PC-9 (cell line): Measurements from ENCODE around the gene WDR48. TPM values are rescaled to one million over a fixed set of nuclear protein-coding genes. Genes with fewer than 3 reads are reported as not detected.

ENCODE experiments used
- BruUV-seq: library from RNA; stranded (reverse); fragments of 400-500 nt; replicated peaks from 2 replicates; lab custom pipeline; 2021; lab: Mats Ljungman, UMichigan
- CTCF ChIA-PET: fragments of 300-600 bp; sonication (Branson Sonifier 250); formaldehyde crosslinking; loops from one replicate; lab custom pipeline; 2022; ENCODE audit warnings: antibody characterized with exemption; lab: Charles Lee
- POLR2A ChIA-PET: fragments of 300-600 bp; sonication (Branson Sonifier 250); formaldehyde crosslinking; loops from one replicate; lab custom pipeline; 2022; ENCODE audit warnings: antibody characterized with exemption; ENCODE audit not compliant: unreplicated experiment; lab: Charles Lee
- DNase-seq, 2 experiments: peaks; one replicate each; pipeline versions ENCODE4 v3.0.0 to v3.0.0-alpha.2; 2015 to 2022; ENCODE audit warnings: mixed read lengths in 1 of 2
- H2AFZ ChIP-seq: fragments of 200-600 bp; sonication (generic); 2 replicates; pipeline ENCODE4 v1.8.1; 2017; ENCODE audit warnings: antibody characterized with exemption
- H3F3A ChIP-seq: fragments of 200-600 bp; sonication (generic); 2 replicates; pipeline ENCODE4 v1.8.1; 2017; ENCODE audit warnings: antibody characterized with exemption, mild to moderate bottlenecking, low read depth; ENCODE audit not compliant: insufficient read depth
- H3K27ac ChIP-seq: fragments of 200-600 bp; sonication (generic); 2 replicates; pipeline ENCODE4 v1.6.1; 2016; ENCODE audit warnings: mixed run types
- H3K27me3 ChIP-seq: fragments of 200-600 bp; sonication (generic); 2 replicates; pipeline ENCODE4 v1.6.1; 2016; ENCODE audit warnings: low read depth, mixed run types; ENCODE audit not compliant: insufficient read depth
- H3K36me3 ChIP-seq: fragments of 200-600 bp; sonication (generic); 2 replicates; pipeline ENCODE4 v1.6.1; 2016; ENCODE audit warnings: low read depth, mixed run types
- H3K4me1 ChIP-seq: fragments of 200-600 bp; sonication (generic); replicated peaks from 2 replicates; pipeline ENCODE4 v1.6.1; 2016; ENCODE audit warnings: mixed run types; ENCODE audit not compliant: insufficient read depth
- H3K4me2 ChIP-seq: fragments of 200-600 bp; sonication (generic); 2 replicates; pipeline ENCODE4 v1.6.1; 2017; ENCODE audit warnings: mixed run types
- H3K4me3 ChIP-seq: fragments of 200-600 bp; sonication (generic); 2 replicates; pipeline ENCODE4 v1.6.1; 2016; ENCODE audit warnings: mixed run types
- H3K79me2 ChIP-seq: fragments of 200-600 bp; sonication (generic); 2 replicates; pipeline ENCODE4 v1.6.1; 2017; ENCODE audit warnings: low read depth, mixed run types
- H3K9me2 ChIP-seq: fragments of 200-600 bp; sonication (generic); 2 replicates; pipeline ENCODE4 v1.8.1; 2017; ENCODE audit warnings: mild to moderate bottlenecking; ENCODE audit not compliant: insufficient read depth
- H3K9me3 ChIP-seq: fragments of 200-600 bp; sonication (generic); 2 replicates; pipeline ENCODE4 v1.8.1; 2016; ENCODE audit warnings: low read depth; ENCODE audit not compliant: insufficient read depth
- H4K20me1 ChIP-seq: fragments of 200-600 bp; sonication (generic); 2 replicates; pipeline ENCODE4 v1.8.1; 2017; ENCODE audit not compliant: insufficient read depth
- EZH2 ChIP-seq: fragments of 200-600 bp; sonication (generic); IDR thresholded peaks from 2 replicates; pipeline ENCODE4 v1.8.0; 2017; ENCODE audit warnings: antibody characterized with exemption, low read depth
- intact Hi-C: fragments of 100-400 bp; cut with micrococcal nuclease; formaldehyde crosslinking; loops from one replicate; pipeline ENCODE4 v1.10.0; 2022; ENCODE audit not compliant: unreplicated experiment
- total RNA-seq: library from RNA; stranded (reverse); gene quantifications from 2 replicates; pipeline ENCODE4 v1.2.3, GENCODE V29; 2021
- TF ChIP-seq, protein P1 (sequence below): fragments of 200-600 bp; sonication (generic); conservative IDR thresholded peaks from 2 replicates; pipeline ENCODE4 v1.6.1; 2017; ENCODE audit warnings: mixed run types, antibody characterized with exemption, mild to moderate bottlenecking, moderate library complexity

WDR48 gene
- total RNA-seq, 1 experiment from 2014 or later = 31.2 TPM

DNA sequence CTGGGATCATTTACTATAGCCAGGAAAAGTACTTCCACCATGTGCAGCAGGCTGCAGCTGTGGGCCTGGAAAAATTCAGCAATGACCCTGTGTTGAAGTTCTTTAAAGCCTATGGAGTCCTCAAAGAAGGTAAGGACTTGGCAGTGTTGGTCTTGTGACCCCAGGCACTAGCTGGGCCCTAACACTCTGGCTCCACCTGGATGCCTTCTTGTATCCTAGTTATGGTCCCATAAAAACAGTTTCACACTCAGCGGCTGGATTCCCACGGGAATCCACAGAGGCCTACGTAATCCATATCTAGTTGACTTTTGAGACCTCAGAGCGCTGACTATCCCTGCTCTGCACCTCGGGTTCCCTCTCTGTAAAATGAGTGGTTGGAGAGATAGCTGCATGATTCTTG is 57.3 kb downstream of the WDR48 start:
- no peak overlapping the region for H3K27ac ChIP-seq
- H3K27me3 ChIP-seq = no peaks in the 10 kb centered on the region
- no peaks in the 10 kb centered on the region for H3K9me2 ChIP-seq
- H2AFZ ChIP-seq = no peak overlapping the region
- no peak for DNase-seq
- intact Hi-C loops = loop anchor here (5.0 kb wide), 1 partner anchor 73 kb away; no protein-coding TSS in a partner anchor
- H3K4me1 ChIP-seq = peaks cover 16% of the 10 kb centered on the region
- no peak overlapping the region for H3K4me3 ChIP-seq
- H3K36me3 ChIP-seq = no peaks in the 10 kb centered on the region
- ChIA-PET POLR2A (interaction anchor here (0.6 kb wide), 1 partner anchor 69 kb away, joined by 6 read pairs; no protein-coding TSS in a partner anchor), CTCF (no interaction called here)
- peaks cover 27% of the 10 kb centered on the region for H3K79me2 ChIP-seq
- no peaks in the 10 kb centered on the region for H3F3A ChIP-seq
- H3K4me2 ChIP-seq = no peak overlapping the region
- no peaks in the 10 kb centered on the region; the same call in 1 of the 2 replicates for H4K20me1 ChIP-seq
- no TSS peak for BruUV-seq
- TF ChIP-seq, protein P1, sequence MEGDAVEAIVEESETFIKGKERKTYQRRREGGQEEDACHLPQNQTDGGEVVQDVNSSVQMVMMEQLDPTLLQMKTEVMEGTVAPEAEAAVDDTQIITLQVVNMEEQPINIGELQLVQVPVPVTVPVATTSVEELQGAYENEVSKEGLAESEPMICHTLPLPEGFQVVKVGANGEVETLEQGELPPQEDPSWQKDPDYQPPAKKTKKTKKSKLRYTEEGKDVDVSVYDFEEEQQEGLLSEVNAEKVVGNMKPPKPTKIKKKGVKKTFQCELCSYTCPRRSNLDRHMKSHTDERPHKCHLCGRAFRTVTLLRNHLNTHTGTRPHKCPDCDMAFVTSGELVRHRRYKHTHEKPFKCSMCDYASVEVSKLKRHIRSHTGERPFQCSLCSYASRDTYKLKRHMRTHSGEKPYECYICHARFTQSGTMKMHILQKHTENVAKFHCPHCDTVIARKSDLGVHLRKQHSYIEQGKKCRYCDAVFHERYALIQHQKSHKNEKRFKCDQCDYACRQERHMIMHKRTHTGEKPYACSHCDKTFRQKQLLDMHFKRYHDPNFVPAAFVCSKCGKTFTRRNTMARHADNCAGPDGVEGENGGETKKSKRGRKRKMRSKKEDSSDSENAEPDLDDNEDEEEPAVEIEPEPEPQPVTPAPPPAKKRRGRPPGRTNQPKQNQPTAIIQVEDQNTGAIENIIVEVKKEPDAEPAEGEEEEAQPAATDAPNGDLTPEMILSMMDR = no peak
- no peak for TF ChIP-seq EZH2
- H3K9me3 ChIP-seq = no peaks in the 10 kb centered on the region

DNA sequence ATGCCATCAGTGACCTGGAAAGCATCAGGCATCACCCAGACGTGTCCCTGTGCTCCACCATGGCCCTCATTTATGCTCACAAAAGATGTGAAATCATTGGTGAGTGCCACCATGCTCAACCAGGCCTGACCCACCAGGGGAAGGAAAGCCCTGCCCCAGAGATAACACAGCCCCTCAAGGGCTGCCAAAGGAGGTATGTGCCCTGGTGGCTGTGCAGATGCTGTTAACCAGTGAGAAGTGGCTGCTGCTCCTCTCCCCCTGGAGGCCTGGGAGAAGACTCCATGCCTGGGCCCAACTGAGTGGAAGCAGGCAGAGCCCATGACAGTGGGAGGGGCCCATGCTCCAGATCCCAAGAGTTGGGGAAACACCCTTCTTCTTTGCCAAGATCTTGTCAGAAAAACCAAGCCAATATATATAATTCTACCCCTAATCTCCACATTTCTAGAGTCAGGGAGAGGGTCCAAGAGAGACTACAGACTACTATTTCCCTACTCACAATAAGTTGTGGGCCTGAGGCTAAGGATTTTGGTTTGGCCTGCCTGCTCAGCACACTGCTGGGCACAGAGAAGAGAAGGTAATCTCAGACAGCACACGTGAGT is 58.3 kb downstream of the WDR48 start:
- Histone ChIP-seq H3K27ac (no peak overlapping the region), H3K4me1 (peaks cover 15% of the 10 kb centered on the region), H3K27me3 (no peaks in the 10 kb centered on the region), H3K36me3 (no peaks in the 10 kb centered on the region), H4K20me1 (no peaks in the 10 kb centered on the region; the same call in 1 of the 2 replicates), H3F3A (no peaks in the 10 kb centered on the region), H3K4me2 (no peak overlapping the region), H3K79me2 (peaks cover 19% of the 10 kb centered on the region), H3K9me3 (no peaks in the 10 kb centered on the region), H3K4me3 (no peak overlapping the region), H2AFZ (no peak overlapping the region), H3K9me2 (no peaks in the 10 kb centered on the region)
- DNase-seq = no peak
- no peak for TF ChIP-seq EZH2
- TF ChIP-seq, protein P1 = no peak
- intact Hi-C loops = no loop called here
- ChIA-PET POLR2A (no interaction called here), CTCF (no interaction called here)
- no TSS peak for BruUV-seq

DNA sequence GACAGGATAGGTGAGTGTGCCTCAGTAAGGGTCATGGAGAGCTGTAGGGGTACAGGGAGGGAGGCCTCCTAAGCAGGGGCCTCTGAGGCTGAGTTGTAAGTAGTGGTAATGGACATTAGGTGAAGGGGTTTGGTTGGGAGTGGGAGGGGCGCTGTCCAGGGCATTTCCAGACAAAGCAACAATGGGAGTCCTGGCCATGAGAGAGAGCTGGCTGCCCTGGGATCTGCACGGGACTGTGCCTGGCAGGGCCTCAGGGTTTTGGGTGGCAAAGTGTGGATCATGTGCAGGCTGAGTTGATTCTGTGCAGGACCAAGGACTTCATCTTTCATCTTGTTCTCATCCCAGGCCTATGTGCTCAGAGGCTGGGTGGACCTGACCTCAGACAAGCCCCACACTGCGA is 60.3 kb downstream of the WDR48 start:
- POLR2A ChIA-PET = no interaction called here

More for the DNA sequence above, 60.3 kb downstream of the WDR48 start:
- Histone ChIP-seq H4K20me1 (no peaks in the 10 kb centered on the region), H3K4me3 (no peak overlapping the region), H3K27ac (no peak overlapping the region), H3K79me2 (no peaks in the 10 kb centered on the region), H3K4me2 (no peak overlapping the region), H3K9me2 (no peaks in the 10 kb centered on the region), H3K9me3 (no peaks in the 10 kb centered on the region), H2AFZ (no peak overlapping the region), H3F3A (no peaks in the 10 kb centered on the region), H3K27me3 (no peaks in the 10 kb centered on the region), H3K36me3 (no peaks in the 10 kb centered on the region), H3K4me1 (no peaks in the 10 kb centered on the region)
- TF ChIP-seq EZH2 = no peak
- TF ChIP-seq, protein P1 = no peak
- BruUV-seq = no TSS peak
- CTCF ChIA-PET = no interaction called here
- no peak for DNase-seq
- intact Hi-C loops = no loop called here
